ENCODE results near the gene PRCP.

The PRCP gene

GRCh38 chr11:82889133-82890001 is 10.9 kb downstream of the PRCP start:
- H3K23ac ChIP-seq (ENCODE audit: low read length in 2 of 2): no peak overlapping the region
- H2BK120ac ChIP-seq (ENCODE audit: low read depth, low read length): no peak overlapping the region
- H3K14ac ChIP-seq (ENCODE audit: low read length in 2 of 2): no peak overlapping the region
- H3K79me1 ChIP-seq (replicated peaks; ENCODE audit: low read length, poor library complexity, severe bottlenecking): peaks cover 15% of the 10 kb centered on the region
- H3K36me3 ChIP-seq (ENCODE audit: control insufficient read depth in 1 of 2, insufficient read depth in 2 of 2, low read depth in 1 of 2, low read length in 2 of 2): no peaks in the 10 kb centered on the region
- H2AK5ac ChIP-seq (ENCODE audit: low read length, severe bottlenecking): no peak overlapping the region
- H2AFZ ChIP-seq (ENCODE audit: low read depth, low read length): no peak overlapping the region
- WGBS: 44% methylated on average over 6 of the region's 6 CpGs
- DNase-seq: peak; percentile 22
- no peaks in the 10 kb centered on the region for H3K27me3 ChIP-seq (ENCODE audit: control insufficient read depth in 1 of 2, insufficient read depth in 1 of 2, low read length in 2 of 2)
- no peak overlapping the region for H2BK15ac ChIP-seq (ENCODE audit: low read depth, poor library complexity, severe bottlenecking)
- H3K4ac ChIP-seq (ENCODE audit: low read depth in 1 of 2, low read length in 2 of 2): no peak overlapping the region
- no peak overlapping the region for H3K18ac ChIP-seq (ENCODE audit: low read depth in 1 of 2, low read length in 2 of 2)
- no peaks in the 10 kb centered on the region for H3K9me3 ChIP-seq (ENCODE audit: control insufficient read depth, low read length)
- no peak overlapping the region for H4K8ac ChIP-seq (ENCODE audit: low read length)
- H3K4me3 ChIP-seq (ENCODE audit: insufficient read depth in 1 of 2, low read depth in 1 of 2, low read length in 2 of 2): no peak overlapping the region
- no peak overlapping the region for H2BK5ac ChIP-seq (ENCODE audit: low read depth, low read length, poor library complexity, severe bottlenecking)
- H3K9ac ChIP-seq (ENCODE audit: low read length): no peak overlapping the region
- no peak overlapping the region for H3K4me2 ChIP-seq (ENCODE audit: low read length, poor library complexity, severe bottlenecking)
- no peak overlapping the region for H3K27ac ChIP-seq (ENCODE audit: low read length, poor library complexity, severe bottlenecking)
- no peak overlapping the region for H2BK12ac ChIP-seq (ENCODE audit: low read length in 2 of 2)
- peaks cover 1% of the 10 kb centered on the region for H3K4me1 ChIP-seq (ENCODE audit: control insufficient read depth, insufficient read depth, low read depth, low read length)
- H4K91ac ChIP-seq (ENCODE audit: low read length): peak overlapping the region; percentile 47

DNA sequence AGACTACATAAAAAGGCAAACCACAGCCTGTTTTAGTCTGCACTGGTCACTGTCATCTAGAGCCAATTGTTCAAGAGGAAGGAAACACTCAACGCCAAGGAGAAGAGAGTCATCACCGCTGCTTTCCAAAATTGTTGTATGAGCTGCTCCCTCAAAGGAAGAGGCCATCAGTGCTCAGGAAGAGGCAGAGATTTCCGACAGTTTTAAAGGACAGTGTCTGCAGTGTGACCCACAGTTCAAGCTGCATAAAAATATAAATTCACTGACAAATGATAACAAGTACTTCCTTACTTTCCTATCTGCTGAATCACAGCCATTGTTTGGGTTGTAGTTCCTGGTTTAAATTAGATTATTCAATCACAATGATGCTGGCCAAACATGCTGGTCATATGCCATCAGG is 16.4 kb downstream of the PRCP start:
- Histone ChIP-seq H3K9ac (ENCODE audit: low read length) (peak overlapping the region; percentile 18), H3K4me2 (ENCODE audit: low read length, poor library complexity, severe bottlenecking) (no peak overlapping the region), H3K18ac (ENCODE audit: low read depth in 1 of 2, low read length in 2 of 2) (peak overlapping the region in 1 of 2 experiments; percentile 47), H2BK15ac (ENCODE audit: low read depth, poor library complexity, severe bottlenecking) (no peak overlapping the region), H2AK5ac (ENCODE audit: low read length, severe bottlenecking) (no peak overlapping the region), H3K79me1 (replicated peaks; ENCODE audit: low read length, poor library complexity, severe bottlenecking) (peaks cover 11% of the 10 kb centered on the region), H2BK12ac (ENCODE audit: low read length in 2 of 2) (no peak overlapping the region), H2BK5ac (ENCODE audit: low read depth, low read length, poor library complexity, severe bottlenecking) (no peak overlapping the region), H3K27me3 (ENCODE audit: control insufficient read depth in 1 of 2, insufficient read depth in 1 of 2, low read length in 2 of 2) (no peaks in the 10 kb centered on the region), H3K4me1 (ENCODE audit: control insufficient read depth, insufficient read depth, low read depth, low read length) (no peaks in the 10 kb centered on the region), H2AFZ (ENCODE audit: low read depth, low read length) (no peak overlapping the region), H3K4me3 (ENCODE audit: insufficient read depth in 1 of 2, low read depth in 1 of 2, low read length in 2 of 2) (no peak overlapping the region), H3K4ac (ENCODE audit: low read depth in 1 of 2, low read length in 2 of 2) (no peak overlapping the region), H3K9me3 (ENCODE audit: control insufficient read depth, low read length) (no peaks in the 10 kb centered on the region), H3K14ac (ENCODE audit: low read length in 2 of 2) (no peak overlapping the region), H3K27ac (ENCODE audit: low read length, poor library complexity, severe bottlenecking) (no peak overlapping the region), H3K36me3 (ENCODE audit: control insufficient read depth in 1 of 2, insufficient read depth in 2 of 2, low read depth in 1 of 2, low read length in 2 of 2) (no peaks in the 10 kb centered on the region), H2BK120ac (ENCODE audit: low read depth, low read length) (no peak overlapping the region), H3K23ac (ENCODE audit: low read length in 2 of 2) (no peak overlapping the region), H4K8ac (ENCODE audit: low read length) (no peak overlapping the region), H4K91ac (ENCODE audit: low read length) (no peak overlapping the region)
- no peak for DNase-seq
- 72% methylated on average over 2 of the region's 3 CpGs for WGBS

DNA sequence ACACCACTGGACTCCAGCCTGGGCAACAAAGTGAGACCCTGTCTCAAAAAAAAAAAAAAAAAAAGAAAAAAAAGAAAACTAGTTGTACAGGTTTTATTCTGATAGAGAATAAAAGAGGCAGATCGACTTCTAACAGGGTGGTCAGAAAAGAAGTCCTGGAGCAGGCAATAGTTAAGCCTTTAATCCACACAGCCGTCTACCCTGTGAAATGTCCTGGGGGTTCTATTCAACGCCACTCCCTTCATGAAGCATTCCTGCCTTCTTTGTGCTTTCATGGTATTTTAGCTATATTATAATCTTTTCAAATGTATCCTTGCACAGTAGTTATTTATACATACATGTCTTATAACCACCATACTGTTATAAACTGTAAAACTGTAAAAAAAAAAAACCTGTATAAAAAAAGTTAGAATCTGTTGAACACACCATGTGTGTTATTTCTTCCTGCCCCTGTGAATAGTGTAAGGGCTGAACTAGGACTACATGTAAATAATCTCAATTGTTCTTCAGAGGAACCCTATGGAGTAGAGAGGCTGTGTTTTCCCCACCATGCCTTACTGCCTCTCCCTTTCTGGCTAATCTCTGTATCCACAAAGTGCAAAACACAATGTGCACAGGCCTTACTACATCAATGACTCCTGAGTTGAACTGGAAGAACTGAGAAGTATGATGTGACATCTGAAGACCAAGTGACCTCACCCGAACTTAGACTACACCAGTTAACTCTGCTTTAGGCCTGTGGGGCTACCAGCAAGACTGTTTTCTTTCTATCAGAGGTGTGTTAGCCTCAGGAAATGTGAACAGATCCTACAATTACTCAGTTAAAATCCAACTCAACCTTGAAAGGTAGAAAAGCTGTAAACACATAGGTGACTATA is 25.3 kb downstream of the PRCP start:
- no peak overlapping the region for H3K23ac ChIP-seq (ENCODE audit: low read length in 2 of 2)
- H3K4me2 ChIP-seq (ENCODE audit: low read length, poor library complexity, severe bottlenecking): no peak overlapping the region
- H3K9me3 ChIP-seq (ENCODE audit: control insufficient read depth, low read length): no peaks in the 10 kb centered on the region
- peaks cover 8% of the 10 kb centered on the region for H3K79me1 ChIP-seq (replicated peaks; ENCODE audit: low read length, poor library complexity, severe bottlenecking)
- WGBS: 100% methylated on average over 2 of the region's 4 CpGs
- H3K4me3 ChIP-seq (ENCODE audit: insufficient read depth in 1 of 2, low read depth in 1 of 2, low read length in 2 of 2): no peak overlapping the region
- no peaks in the 10 kb centered on the region for H3K36me3 ChIP-seq (ENCODE audit: control insufficient read depth in 1 of 2, insufficient read depth in 2 of 2, low read depth in 1 of 2, low read length in 2 of 2)
- no peak overlapping the region for H3K4ac ChIP-seq (ENCODE audit: low read depth in 1 of 2, low read length in 2 of 2)
- no peak overlapping the region for H3K9ac ChIP-seq (ENCODE audit: low read length)
- no peaks in the 10 kb centered on the region for H3K4me1 ChIP-seq (ENCODE audit: control insufficient read depth, insufficient read depth, low read depth, low read length)
- no peak overlapping the region for H2BK5ac ChIP-seq (ENCODE audit: low read depth, low read length, poor library complexity, severe bottlenecking)
- H2AK5ac ChIP-seq (ENCODE audit: low read length, severe bottlenecking): no peak overlapping the region
- H3K18ac ChIP-seq (ENCODE audit: low read depth in 1 of 2, low read length in 2 of 2): no peak overlapping the region
- H2BK12ac ChIP-seq (ENCODE audit: low read length in 2 of 2): no peak overlapping the region
- H4K8ac ChIP-seq (ENCODE audit: low read length): no peak overlapping the region
- H2AFZ ChIP-seq (ENCODE audit: low read depth, low read length): no peak overlapping the region
- no peak overlapping the region for H2BK15ac ChIP-seq (ENCODE audit: low read depth, poor library complexity, severe bottlenecking)
- DNase-seq: no peak
- H3K27me3 ChIP-seq (ENCODE audit: control insufficient read depth in 1 of 2, insufficient read depth in 1 of 2, low read length in 2 of 2): no peaks in the 10 kb centered on the region
- no peak overlapping the region for H2BK120ac ChIP-seq (ENCODE audit: low read depth, low read length)
- H4K91ac ChIP-seq (ENCODE audit: low read length): no peak overlapping the region
- H3K27ac ChIP-seq (ENCODE audit: low read length, poor library complexity, severe bottlenecking): no peak overlapping the region
- no peak overlapping the region for H3K14ac ChIP-seq (ENCODE audit: low read length in 2 of 2)

GRCh38 chr11:82873919-82874333 is 26.3 kb downstream of the PRCP start:
- H3K4me3 ChIP-seq (ENCODE audit: insufficient read depth in 1 of 2, low read depth in 1 of 2, low read length in 2 of 2): no peak overlapping the region
- H3K18ac ChIP-seq (ENCODE audit: low read depth in 1 of 2, low read length in 2 of 2): no peak overlapping the region
- H2BK12ac ChIP-seq (ENCODE audit: low read length in 2 of 2): no peak overlapping the region
- no peak overlapping the region for H3K23ac ChIP-seq (ENCODE audit: low read length in 2 of 2)
- H3K4me1 ChIP-seq (ENCODE audit: control insufficient read depth, insufficient read depth, low read depth, low read length): no peaks in the 10 kb centered on the region
- peaks cover 8% of the 10 kb centered on the region for H3K79me1 ChIP-seq (replicated peaks; ENCODE audit: low read length, poor library complexity, severe bottlenecking)
- H4K8ac ChIP-seq (ENCODE audit: low read length): no peak overlapping the region
- no peaks in the 10 kb centered on the region for H3K9me3 ChIP-seq (ENCODE audit: control insufficient read depth, low read length)
- H3K4ac ChIP-seq (ENCODE audit: low read depth in 1 of 2, low read length in 2 of 2): no peak overlapping the region
- H3K27ac ChIP-seq (ENCODE audit: low read length, poor library complexity, severe bottlenecking): no peak overlapping the region
- H2AFZ ChIP-seq (ENCODE audit: low read depth, low read length): no peak overlapping the region
- no peak overlapping the region for H2BK120ac ChIP-seq (ENCODE audit: low read depth, low read length)
- DNase-seq: no peak
- H3K4me2 ChIP-seq (ENCODE audit: low read length, poor library complexity, severe bottlenecking): no peak overlapping the region
- no peak overlapping the region for H3K14ac ChIP-seq (ENCODE audit: low read length in 2 of 2)
- H3K27me3 ChIP-seq (ENCODE audit: control insufficient read depth in 1 of 2, insufficient read depth in 1 of 2, low read length in 2 of 2): no peaks in the 10 kb centered on the region
- H4K91ac ChIP-seq (ENCODE audit: low read length): no peak overlapping the region
- H3K36me3 ChIP-seq (ENCODE audit: control insufficient read depth in 1 of 2, insufficient read depth in 2 of 2, low read depth in 1 of 2, low read length in 2 of 2): no peaks in the 10 kb centered on the region
- no peak overlapping the region for H2BK15ac ChIP-seq (ENCODE audit: low read depth, poor library complexity, severe bottlenecking)
- no peak overlapping the region for H3K9ac ChIP-seq (ENCODE audit: low read length)
- H2AK5ac ChIP-seq (ENCODE audit: low read length, severe bottlenecking): no peak overlapping the region
- 95% methylated on average over 3 of the region's 5 CpGs for WGBS
- H2BK5ac ChIP-seq (ENCODE audit: low read depth, low read length, poor library complexity, severe bottlenecking): no peak overlapping the region
